GM18526 (cell line): ENCODE results near the gene LYZL1.

Experiments
- POLR2A ChIP-seq: IDR thresholded peaks from 3 replicates; pipeline ENCODE4 v1.6.1; 2011; ENCODE audit not compliant: insufficient read length; ENCODE audit errors: extremely low read depth

Gene LYZL1

DNA sequence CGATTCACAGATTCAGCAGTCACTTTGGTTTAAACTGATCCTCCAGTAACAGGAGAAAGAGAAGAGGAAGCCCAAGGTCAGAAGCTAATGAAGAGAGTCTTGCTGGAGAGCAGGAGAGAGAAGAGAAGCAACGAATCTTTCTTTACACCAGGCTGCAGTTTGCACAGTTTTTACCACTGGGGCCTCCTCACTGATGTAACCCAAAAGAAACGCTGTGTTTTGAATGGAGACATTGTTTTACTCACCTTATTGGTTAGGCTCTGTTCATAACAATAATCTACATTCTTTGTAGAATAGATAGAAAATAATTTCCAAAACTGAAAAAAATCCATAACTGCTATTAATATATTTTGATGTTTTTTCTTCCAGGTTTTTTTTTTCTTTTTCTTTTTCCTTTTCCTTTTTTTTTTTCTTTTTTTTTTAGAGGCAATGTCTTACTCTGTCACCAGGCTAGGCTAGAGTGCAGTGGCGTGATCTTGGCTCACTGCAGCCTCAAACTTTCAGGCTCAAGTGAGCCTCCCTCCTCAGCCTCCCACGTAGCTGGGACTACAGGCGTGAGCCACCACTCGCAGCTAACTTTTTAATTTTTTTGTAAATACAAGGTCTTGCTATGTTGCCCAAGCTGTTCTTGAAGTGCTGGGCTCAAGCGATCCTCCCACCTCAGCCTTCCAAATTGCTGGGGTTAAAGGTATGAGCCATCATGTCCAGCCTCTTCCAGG, 27.6 kb downstream of the LYZL1 start:
- TF ChIP-seq POLR2A: no peak

DNA sequence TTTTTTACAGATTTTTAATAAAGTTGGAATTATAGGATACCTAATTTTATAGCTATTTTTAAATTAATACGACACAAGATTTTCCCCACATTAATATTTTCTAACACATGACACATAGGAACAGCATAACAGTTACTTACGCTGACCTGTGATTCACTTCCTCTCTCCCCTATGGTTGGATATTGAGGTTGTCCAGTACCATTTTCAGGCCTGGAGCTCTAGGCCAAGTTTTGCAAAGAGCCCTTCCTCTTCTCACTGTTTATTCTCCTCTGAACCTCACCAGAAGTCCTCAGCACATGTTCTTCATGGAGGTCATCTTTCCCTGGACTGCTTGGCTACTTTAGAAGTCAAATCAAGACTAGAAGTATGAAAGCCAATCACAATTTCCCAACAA, 28.2 kb downstream of the LYZL1 start:
- no peak for TF ChIP-seq POLR2A

DNA sequence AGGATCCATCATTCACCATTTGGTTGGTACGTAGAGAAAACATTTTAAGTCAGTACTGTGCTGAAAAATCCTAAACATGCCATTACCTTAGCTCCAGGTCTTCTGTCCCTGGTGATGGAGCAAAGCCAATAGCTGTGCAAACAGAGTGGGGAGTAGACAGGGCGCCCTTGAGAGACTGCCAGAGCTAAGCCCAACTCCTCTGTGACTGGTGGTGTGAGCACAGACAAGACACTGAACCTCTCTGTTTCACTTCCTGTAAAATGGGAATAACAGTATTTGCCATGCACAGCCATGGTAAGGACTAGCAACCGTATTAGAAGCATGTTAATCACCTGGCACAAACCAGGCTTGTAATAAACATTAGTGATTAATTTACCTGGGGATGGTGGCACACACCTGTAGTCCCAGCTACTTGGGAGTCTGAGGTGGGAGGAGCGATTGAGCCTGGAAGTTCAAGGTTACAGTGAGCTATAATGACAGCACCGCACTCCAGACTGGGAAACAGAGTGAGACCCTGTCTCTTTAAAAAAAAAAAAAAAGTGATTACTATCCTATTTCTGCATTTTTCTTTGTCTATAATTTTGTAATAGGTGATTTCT, 28.7 kb downstream of the LYZL1 start:
- no peak for TF ChIP-seq POLR2A

DNA sequence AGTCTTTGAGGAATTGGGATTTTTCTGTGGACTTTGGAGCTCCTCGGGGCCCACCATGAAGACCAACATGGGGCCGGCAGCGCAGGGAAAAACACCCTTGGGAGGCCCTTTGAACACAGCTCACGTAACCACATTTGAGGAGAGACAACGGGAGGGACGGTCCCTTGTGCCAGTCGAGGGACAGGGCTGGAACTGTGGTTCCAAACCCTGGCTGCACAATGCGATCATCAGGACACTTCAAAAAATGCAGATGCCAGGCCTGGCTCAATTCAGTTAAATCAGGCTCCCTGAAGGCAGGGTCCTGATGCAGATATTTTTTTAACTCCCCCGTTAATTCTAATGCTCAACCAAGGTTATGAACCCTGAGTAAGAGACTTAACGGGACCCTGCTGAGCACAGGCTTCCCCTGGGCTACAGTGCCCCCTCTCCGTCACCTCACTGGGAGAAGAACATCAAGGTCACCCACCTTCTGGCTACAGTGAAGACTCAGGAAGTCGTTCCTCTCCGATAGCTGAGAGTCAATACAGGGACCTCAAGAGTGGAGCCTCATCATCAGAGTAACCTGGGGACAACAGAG, 30.4 kb downstream of the LYZL1 start:
- TF ChIP-seq POLR2A: no peak

DNA sequence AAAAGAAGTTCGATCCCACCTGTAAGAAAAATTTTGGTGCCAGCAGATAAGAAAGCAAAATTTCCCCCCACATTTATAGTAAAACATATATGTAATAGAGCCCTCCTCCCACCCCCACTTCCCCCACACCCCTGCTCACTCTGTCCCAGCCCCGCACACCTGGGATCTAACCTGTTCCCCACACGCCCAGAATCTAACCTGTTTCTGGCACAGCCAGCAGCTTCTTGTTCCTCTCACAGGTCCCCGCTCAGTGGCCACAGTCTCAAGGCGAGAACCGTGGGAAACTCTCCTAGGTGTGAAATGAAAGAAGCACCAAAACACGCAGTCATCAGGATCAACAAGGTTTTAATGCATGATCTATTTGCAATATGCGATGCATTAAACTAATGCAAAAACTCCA, 32.8 kb downstream of the LYZL1 start:
- no peak for TF ChIP-seq POLR2A

DNA sequence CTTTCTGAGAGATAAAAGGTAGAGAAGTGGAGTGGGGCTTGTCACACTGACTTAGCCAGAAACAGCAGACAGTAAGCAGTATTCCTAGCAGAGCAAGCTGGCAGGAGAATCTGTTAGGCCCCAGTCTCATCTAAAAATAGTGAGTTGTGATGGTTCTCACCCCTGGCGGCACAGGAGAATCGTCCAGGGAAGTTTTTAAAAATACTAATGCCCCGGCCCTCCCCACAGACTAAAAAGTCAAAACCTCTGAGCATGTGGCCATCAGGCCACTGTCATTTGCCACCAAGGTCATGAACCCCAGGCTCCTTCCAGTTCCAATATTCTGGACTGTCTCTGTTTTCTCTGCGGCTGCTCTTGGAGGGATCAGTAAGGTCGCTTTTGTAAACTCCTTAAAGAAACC, 34.0 kb downstream of the LYZL1 start:
- TF ChIP-seq POLR2A: no peak

DNA sequence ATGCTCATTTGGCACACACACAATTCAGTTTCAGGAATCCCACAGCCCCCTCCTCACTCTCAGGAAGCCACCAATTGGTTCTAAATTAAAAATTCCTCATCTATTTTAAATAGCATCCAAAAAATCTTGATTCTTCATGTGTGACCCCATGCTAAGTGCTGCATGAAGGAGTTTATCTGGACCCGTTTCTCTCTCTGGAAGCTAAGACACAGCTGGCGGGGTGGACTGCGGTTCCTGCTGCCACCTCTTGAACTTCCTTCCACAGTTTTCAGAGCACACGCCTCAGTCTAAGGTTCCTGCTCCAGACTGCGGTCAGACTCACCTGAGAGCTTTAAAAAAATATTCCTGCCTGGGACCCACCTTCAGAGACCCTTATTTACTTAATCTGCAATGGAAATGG, 34.5 kb downstream of the LYZL1 start:
- TF ChIP-seq POLR2A: no peak

DNA sequence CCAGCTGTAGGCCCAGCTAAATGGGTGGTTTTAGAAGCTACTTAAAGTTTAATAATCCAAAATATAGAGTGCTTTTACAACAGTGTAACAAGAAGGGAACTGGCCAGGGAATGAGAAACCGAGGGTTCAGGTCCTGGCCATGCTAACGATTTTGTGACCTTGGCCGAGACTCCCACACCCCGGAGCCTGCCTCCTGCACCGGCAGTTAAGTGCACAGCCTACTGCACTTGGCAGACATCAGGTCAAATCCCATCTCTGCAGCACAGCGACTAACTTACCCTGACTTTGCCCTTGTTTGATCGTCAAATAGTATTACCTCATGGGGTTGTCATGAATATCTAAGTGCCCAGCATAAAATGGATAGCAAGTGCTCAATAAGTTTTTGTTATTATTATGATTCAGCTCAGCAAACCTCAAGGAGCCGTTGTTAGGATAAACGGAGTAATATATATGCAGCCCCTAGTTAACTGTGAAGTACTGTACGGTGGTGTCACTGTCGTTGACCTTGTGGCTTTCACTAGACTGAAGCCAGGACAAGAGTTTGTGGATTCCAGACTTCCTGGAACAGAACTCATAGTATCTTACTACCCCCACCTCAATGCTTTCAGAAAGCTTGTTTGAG, 35.5 kb downstream of the LYZL1 start:
- no peak for TF ChIP-seq POLR2A

DNA sequence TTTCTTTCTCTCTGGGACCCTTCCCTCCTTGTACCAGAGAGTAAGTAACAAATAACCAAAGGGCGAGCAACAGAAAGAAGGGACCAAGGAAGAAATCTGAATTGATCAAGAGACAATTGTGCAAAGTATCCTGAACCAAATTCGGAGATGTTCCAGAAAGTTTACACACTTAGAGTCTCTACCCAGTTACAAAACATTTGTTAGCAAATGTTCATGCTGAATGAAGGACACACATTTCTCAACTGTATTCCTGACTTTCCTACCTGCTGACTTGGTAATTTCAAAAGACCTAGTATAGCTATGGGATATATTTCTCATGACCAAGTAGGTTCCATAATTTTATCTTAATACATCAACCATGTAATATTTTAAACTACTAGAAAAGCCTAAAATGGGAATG, 37.4 kb downstream of the LYZL1 start:
- TF ChIP-seq POLR2A: no peak

DNA sequence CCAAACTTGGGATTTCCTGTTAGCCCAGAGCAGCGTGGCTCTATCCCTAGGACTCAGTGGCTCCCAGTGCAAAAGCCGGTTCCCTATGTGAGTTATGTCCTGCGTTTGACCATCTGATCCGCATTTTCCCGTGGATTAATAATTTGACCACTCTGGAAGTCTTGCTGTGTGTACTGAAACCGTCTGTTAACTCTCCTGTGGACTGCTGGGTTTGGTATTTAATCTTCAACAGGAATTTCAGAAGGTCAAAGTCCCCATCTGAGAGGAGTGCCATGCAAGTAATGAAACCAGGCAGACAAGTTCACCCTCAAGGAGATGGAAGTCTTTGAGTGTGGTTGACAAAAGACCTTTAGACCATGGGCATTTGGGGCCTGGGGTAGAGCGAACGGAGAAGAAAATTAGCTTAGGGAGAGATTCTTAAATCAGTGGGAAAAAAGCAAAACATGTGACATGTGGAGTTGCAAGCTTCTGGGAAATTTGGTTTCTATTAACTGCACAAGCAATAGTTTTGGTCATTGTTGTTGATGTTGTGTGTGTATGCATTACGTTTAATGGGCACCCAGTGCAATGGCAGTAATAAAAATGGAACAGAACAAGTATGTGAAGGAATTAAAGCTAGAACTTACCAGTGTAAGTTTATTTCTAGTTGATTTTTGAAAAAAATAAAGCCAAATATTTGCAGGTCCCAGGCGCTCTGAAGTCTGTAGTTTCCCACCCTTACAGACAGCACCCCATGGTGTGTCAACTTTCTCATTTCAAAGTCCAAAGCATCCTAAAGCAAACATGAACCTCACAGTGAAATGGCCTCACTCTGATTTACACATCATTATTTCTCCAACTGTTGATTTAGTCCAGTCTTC, 38.2 kb downstream of the LYZL1 start:
- no peak for TF ChIP-seq POLR2A

DNA sequence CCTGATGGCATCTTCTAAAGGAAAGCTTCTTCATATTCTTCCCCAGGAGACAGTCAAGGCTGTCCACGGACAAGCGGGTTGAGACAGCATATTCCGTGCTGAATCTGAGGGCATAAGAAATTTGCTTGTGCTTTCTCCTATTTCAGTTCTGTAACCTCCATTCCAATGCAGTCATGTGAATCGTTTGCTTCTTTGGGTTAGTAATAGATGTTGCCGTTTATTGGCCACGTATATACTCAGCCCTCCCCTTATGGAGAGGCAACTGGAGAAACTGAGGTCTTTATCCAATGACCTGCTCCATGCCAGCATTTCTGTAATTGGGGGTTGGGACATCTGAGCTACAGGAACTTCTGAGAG, 38.9 kb downstream of the LYZL1 start:
- no peak for TF ChIP-seq POLR2A

DNA sequence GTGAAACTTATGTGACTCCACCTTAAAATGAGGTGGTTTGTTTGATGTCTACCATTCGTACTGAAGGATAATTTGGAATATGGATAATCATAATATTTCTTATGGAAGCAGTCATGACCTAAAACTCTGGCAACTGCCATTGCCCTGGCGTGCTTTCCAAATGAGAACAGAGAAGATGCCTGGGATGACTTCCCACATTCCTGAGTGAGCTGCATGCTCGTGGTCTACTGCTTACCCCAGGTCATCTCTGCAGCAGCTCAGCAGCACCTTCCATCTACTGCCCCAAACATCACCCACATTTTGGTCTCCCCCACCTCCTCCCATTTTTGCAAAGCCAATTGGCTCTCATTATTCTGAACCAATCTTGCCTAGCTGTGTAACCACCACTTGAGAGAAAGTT, 40.1 kb downstream of the LYZL1 start:
- no peak for TF ChIP-seq POLR2A

DNA sequence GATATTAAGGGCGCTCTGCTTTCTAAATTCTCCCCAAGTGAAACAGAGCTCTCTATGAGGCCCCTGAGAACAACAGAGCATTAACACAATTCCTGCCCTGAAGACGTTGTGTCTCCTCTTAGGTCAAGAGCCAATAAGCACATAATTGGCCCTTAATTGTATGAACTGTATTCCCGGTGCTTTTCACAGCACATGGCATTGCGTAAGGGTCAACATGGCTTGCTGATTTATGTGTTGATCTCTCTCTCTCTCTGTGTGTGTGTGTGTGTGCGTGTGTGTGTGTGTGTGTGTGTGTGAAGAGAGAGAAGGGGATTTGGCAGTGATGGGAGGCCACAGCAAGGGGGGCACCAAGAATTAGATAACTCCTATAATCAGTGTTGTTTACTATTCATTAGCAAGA, 40.5 kb downstream of the LYZL1 start:
- TF ChIP-seq POLR2A: no peak

DNA sequence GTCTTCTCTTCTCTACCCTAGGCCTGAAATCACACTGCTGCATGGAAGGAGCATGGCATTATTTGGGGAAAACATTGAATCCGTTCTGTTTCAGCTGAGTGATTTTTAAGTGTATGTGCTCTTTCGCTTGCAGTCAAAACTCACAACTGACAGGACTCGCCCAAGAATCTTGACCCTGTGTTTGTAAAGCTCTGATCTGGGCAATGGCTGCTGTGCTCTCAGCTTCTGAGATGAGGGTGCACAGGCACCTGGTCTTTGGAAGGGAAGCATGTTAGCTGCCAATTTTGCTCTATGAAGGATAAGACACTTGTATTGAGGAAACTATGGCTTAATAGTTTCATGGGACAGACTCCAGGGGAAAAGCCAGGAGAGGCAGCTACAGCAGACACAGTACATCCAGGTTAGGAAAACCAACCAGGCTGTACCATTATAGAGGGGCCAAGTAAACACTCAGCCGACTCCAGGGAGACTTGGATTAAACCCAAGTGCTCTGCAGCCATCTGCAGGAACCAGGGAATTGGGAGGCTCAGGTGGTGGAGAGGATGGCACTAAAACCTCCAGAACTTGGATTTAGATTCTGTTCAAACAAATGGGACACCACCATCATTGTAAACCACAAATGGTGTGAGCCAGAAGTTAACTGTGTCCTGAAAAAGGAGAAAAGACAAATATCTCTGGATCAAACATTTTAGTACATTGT, 43.3 kb downstream of the LYZL1 start:
- no peak for TF ChIP-seq POLR2A

DNA sequence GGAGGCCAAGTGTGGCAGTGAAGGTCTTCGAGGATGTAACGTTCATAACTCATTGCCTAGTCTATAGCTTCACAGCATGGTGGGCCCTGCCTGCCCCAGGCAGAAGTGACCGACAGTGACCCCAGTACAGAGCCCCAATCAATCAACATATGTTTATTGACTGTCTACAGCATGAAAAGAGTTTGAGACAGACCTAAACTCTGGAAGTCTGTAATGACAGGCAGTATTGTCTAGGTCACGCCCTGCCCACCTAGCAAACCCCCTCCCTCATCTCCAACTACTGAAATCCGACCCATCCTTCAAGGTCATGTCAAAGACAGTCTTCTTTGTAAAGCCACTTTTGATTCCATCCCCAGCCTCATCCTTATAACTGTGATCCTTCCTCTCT, 43.9 kb downstream of the LYZL1 start:
- no peak for TF ChIP-seq POLR2A
